ENCODE results near the gene ARL2BP.

DNA sequence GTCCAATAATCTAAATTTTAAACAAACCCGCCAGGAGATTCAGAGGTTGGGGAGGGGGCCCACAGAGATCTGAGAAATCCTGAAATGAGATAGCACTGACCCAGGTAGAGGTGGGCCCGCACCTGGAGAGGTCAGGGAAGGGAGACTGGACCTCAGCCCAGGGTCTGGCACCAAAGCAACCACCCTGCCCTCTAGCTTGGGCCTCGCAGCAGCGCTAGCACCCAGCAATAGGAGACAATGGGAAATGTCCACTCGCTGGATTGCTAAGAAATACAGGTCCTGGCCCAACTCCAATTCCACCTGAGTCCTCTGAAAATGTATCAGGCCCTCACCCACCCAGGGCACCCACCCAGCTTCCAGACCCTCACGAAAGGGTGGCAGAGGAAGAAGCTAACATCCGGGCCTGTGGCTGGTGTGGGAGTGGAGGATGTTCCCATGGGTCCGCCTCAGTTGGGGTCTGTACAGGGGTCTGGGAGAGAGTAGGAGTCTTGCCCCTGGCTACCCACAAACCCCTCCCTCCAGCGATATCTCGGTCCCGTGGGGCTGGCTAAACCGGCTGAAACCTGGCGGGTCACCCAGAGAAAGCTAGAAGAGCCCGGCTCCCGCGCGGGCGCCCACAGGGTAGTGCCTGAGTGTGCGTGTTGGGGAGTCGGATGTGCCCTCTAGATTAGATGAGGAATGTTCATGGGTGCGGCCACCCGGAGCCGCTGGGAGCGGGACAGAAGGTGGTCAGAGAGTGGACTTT, 38.3 kb downstream of the ARL2BP start:
- TF ChIP-seq SNAI2 (CRISPR knock-in tag; IDR thresholded peaks at IDR 0.05) (no peak), PPARA (CRISPR knock-in tag; IDR thresholded peaks at IDR 0.05; ENCODE audit: borderline replicate concordance) (no peak), ZNF70 (CRISPR knock-in tag; IDR thresholded peaks at IDR 0.05) (no peak), BACH2 (CRISPR knock-in tag; IDR thresholded peaks at IDR 0.05; ENCODE audit: borderline replicate concordance) (no peak), ARNTL (CRISPR knock-in tag; IDR thresholded peaks at IDR 0.05; ENCODE audit: borderline replicate concordance, low read depth) (no peak)
- TF ChIP-seq, protein P1, sequence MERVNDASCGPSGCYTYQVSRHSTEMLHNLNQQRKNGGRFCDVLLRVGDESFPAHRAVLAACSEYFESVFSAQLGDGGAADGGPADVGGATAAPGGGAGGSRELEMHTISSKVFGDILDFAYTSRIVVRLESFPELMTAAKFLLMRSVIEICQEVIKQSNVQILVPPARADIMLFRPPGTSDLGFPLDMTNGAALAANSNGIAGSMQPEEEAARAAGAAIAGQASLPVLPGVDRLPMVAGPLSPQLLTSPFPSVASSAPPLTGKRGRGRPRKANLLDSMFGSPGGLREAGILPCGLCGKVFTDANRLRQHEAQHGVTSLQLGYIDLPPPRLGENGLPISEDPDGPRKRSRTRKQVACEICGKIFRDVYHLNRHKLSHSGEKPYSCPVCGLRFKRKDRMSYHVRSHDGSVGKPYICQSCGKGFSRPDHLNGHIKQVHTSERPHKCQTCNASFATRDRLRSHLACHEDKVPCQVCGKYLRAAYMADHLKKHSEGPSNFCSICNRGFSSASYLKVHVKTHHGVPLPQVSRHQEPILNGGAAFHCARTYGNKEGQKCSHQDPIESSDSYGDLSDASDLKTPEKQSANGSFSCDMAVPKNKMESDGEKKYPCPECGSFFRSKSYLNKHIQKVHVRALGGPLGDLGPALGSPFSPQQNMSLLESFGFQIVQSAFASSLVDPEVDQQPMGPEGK (CRISPR knock-in tag; IDR thresholded peaks at IDR 0.05; ENCODE audit: borderline replicate concordance): no peak
- TF ChIP-seq, protein P2, sequence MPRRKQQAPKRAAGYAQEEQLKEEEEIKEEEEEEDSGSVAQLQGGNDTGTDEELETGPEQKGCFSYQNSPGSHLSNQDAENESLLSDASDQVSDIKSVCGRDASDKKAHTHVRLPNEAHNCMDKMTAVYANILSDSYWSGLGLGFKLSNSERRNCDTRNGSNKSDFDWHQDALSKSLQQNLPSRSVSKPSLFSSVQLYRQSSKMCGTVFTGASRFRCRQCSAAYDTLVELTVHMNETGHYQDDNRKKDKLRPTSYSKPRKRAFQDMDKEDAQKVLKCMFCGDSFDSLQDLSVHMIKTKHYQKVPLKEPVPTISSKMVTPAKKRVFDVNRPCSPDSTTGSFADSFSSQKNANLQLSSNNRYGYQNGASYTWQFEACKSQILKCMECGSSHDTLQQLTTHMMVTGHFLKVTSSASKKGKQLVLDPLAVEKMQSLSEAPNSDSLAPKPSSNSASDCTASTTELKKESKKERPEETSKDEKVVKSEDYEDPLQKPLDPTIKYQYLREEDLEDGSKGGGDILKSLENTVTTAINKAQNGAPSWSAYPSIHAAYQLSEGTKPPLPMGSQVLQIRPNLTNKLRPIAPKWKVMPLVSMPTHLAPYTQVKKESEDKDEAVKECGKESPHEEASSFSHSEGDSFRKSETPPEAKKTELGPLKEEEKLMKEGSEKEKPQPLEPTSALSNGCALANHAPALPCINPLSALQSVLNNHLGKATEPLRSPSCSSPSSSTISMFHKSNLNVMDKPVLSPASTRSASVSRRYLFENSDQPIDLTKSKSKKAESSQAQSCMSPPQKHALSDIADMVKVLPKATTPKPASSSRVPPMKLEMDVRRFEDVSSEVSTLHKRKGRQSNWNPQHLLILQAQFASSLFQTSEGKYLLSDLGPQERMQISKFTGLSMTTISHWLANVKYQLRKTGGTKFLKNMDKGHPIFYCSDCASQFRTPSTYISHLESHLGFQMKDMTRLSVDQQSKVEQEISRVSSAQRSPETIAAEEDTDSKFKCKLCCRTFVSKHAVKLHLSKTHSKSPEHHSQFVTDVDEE (CRISPR knock-in tag; IDR thresholded peaks at IDR 0.05): no peak
- TF ChIP-seq, protein P3, sequence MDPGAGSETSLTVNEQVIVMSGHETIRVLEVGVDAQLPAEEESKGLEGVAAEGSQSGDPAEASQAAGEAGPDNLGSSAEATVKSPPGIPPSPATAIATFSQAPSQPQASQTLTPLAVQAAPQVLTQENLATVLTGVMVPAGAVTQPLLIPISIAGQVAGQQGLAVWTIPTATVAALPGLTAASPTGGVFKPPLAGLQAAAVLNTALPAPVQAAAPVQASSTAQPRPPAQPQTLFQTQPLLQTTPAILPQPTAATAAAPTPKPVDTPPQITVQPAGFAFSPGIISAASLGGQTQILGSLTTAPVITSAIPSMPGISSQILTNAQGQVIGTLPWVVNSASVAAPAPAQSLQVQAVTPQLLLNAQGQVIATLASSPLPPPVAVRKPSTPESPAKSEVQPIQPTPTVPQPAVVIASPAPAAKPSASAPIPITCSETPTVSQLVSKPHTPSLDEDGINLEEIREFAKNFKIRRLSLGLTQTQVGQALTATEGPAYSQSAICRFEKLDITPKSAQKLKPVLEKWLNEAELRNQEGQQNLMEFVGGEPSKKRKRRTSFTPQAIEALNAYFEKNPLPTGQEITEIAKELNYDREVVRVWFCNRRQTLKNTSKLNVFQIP (CRISPR knock-in tag; IDR thresholded peaks at IDR 0.05; ENCODE audit: borderline replicate concordance, low read depth): no peak

All from SK-N-SH treated with all-trans-retinoic acid at 6 μM for 48 hours (cell line).